NCI-H187 treated with DMSO at 0.1 percent for 48 hours (cell line): ENCODE measurements around the gene TMA7B.

Experiments
- DNase-seq: peaks from one replicate; lab custom pipeline; 2025; lab: John Stamatoyannopoulos, UW

The TMA7B gene

GRCh38 chr22:40001800-40002577, 41.8 kb downstream of the TMA7B start:
- no peak for DNase-seq

GRCh38 chr22:40002935-40003715, 42.9 kb downstream of the TMA7B start:
- no peak for DNase-seq

- DNase-seq: no peak
Measured at GRCh38 chr22:40004836-40005235, 44.6 kb downstream of the TMA7B start.

- DNase-seq: no peak
Measured at GRCh38 chr22:40006641-40007040, 46.4 kb downstream of the TMA7B start.

GRCh38 chr22:40007853-40008710, 47.9 kb downstream of the TMA7B start:
- DNase-seq: no peak

- no peak for DNase-seq
Measured at GRCh38 chr22:40008726-40009291, 48.6 kb downstream of the TMA7B start.

- DNase-seq: no peak
Measured at GRCh38 chr22:40009292-40009774, 49.1 kb downstream of the TMA7B start.

- DNase-seq: no peak
Measured at GRCh38 chr22:40009951-40010671, 49.9 kb downstream of the TMA7B start.

- no peak for DNase-seq
Measured at GRCh38 chr22:40010746-40011145, 50.5 kb downstream of the TMA7B start.
